Pancreas (tissue), 10 donors: Measurements from ENCODE around the gene CTDSPL. TPM values are rescaled to one million over a fixed set of nuclear protein-coding genes. Genes with fewer than 3 reads are reported as not detected.

Experiments used
- ATAC-seq, 4 donors: fragments of 200-7000 bp; cut with Tn5 transposase; one replicate each; pipeline versions ENCODE4 v1.8.0 to v1.9.1; 2020; ENCODE audit warnings: mild to moderate bottlenecking in 4 of 4, moderate library complexity in 4 of 4
- DNase-seq, 6 donors: peaks; one replicate each; pipeline ENCODE4 v3.0.0-alpha.2; 2020
- FAIRE-seq: peaks from 2 replicates; lab custom pipeline; 2012; peaks lifted over from hg19 to GRCh38; lab: Jason Lieb, UNC
- H3K27ac ChIP-seq, 4 donors: fragments of 200-600 bp; sonication (generic); 1 replicate in 3 of 4; 2 replicates in 1 of 4; pipeline versions ENCODE4 v1.5.0 to v1.8.0; 2020
- H3K27me3 ChIP-seq, 4 donors: fragments of 200-600 bp; one replicate each; pipeline ENCODE4 v1.8.0; 2021
- H3K36me3 ChIP-seq, 3 donors: fragments of 200-600 bp; sonication (generic) in 1 of 3; one replicate each; pipeline versions ENCODE4 v1.5.0 to v1.8.0; 2020 to 2021
- H3K4me1 ChIP-seq, 3 donors: fragments of 200-600 bp; one replicate each; pipeline ENCODE4 v1.8.0; 2021
- H3K4me3 ChIP-seq, 4 donors: fragments of 200-600 bp; sonication (generic) in 2 of 4; one replicate each; pipeline versions ENCODE4 v1.5.0 to v1.8.0; 2020 to 2021
- H3K9me3 ChIP-seq, 4 donors: fragments of 200-600 bp; one replicate each; pipeline ENCODE4 v1.8.0; 2021
- CTCF ChIP-seq, 4 donors: fragments of 200-600 bp; sonication (generic) in 3 of 4; IDR thresholded peaks; one replicate each; pipeline versions ENCODE4 v1.5.0 to v1.8.0; 2021; ENCODE audit warnings: antibody characterized with exemption in 4 of 4
- WGBS, 2 donors: extraction: QIAGEN DNeasy Blood & Tissue Kit; methylation state at CpG; one replicate each; pipeline ENCODE4 v1.1.7; 2013; 5-methylcytosine and 5-hydroxymethylcytosine counted together
- intact Hi-C, 3 donors: fragments of 100-400 bp; cut with DNase I; formaldehyde crosslinking; loops; one replicate each; pipeline versions ENCODE4 v1.11.1 to v1.14.2; 2022
- polyA plus RNA-seq, 2 donors: library from polyadenylated mRNA; stranded (reverse); fragments of 200-250 nt; gene quantifications; one replicate each; pipeline ENCODE4 v1.2.3, GENCODE V29; 2013
- total RNA-seq, 6 donors: library from RNA; stranded (reverse); fragmentation: NEBNext Ultra II Directional in 4 of 6; extraction: Animal tissue kit (Norgen Biotek cat#: 25700) in 4 of 6; gene quantifications; one replicate each; pipeline versions ENCODE4 v1.2.1 to v1.2.4, GENCODE V29; 2021 to 2023
- donor health status: healthy with polysubstance abuse.
- donor health status: DM: no; HTN: no; CAD: no; lungs with moderate emphysema.
- donor health status: DM: no; HTN: no; CAD: no.
- donor health status: control.
- donor health status: control.
- donor health status: Bipolar disorder and iron deficiency.
- donor health status: DM: yes; HTN: yes; CAD: no.
- donor health status: DM: no; HTN: no; CAD: no.
- donor health status: DM: no; HTN: no; CAD: no.
- donor health status: DM: yes; HTN: yes; CAD: no.

The CTDSPL gene
- total and polyA plus RNA-seq, 8 donors = 8.4 to 34.8 (median 15.4) TPM

DNA sequence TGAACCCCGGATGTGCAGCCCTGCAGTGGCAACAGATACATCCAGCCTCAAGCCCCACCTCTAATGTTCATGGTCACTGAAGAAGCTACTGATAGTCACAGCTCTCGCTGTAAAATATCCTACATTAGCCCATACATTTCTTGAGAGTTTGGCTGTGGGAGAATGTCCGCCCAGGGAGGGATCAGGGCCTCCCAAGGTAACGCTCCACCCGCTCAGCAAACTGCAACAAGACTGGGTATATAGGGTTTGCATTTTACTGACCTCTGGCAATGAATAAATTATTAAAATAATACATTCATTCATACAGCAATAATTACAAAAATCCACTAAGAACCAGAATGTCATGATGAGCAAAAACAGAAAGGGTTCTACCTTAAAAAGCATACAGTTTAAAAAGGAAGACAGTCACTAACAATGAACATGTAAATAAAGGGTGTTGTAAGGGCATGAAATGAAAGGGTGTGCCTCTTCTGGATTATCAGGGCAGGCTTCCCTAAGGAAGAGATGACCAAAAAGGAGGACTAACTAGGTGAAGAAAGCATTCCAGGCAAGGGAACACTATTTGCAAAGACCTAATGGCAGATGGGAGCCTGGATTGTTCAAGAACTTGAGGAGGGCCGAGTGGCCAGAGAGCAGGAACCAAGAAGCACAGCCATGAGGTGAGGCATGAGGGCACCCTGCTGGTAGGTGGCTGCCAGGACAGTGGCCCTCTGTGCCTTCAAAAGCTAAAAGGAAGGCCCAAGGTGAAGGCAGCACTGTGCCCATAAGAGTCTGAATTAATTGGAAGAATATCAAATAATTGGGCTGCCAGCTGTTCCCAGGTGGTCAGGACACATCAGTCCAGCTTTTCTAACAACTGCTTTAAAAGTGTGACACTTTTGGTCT lies 28.1 kb upstream of the CTDSPL start:
- no peak overlapping the region for H3K27ac ChIP-seq
- intact Hi-C loops = no loop called here
- H3K9me3 ChIP-seq = no peaks in the 10 kb centered on the region
- no peak for TF ChIP-seq CTCF (IDR thresholded peaks at IDR 0.05)
- DNase-seq (no peak), FAIRE-seq (no peak), ATAC-seq (peak in 1 of 4 donors; percentile 44)
- no peaks in the 10 kb centered on the region for H3K27me3 ChIP-seq
- H3K4me3 ChIP-seq = no peak overlapping the region
- WGBS, 2 donors = 85 to 95% methylated on average over 6 of the region's 6 CpGs
- no peaks in the 10 kb centered on the region for H3K36me3 ChIP-seq
- H3K4me1 ChIP-seq = no peaks in the 10 kb centered on the region

DNA sequence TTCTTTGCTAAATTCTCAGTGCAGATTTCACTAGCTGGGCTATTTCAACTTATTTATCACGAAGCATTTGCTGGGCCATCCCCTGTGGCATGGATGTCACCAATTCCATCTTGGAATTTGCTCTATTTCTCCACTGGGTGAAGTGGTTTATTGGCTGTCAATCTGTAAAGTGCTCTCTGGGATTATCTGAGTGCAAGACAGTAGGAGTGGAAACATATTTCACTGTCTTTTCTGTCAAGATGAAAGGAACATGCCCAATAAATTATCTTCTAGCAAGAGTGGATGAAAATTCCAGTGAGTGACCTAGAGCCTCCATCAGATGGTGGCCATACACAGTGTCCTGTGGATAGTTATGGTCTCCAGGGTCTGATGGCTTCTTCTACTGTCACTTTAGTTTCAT lies 25.1 kb upstream of the CTDSPL start:
- no peak for TF ChIP-seq CTCF (IDR thresholded peaks at IDR 0.05)
- no peaks in the 10 kb centered on the region for H3K9me3 ChIP-seq
- FAIRE-seq (no peak), ATAC-seq (no peak), DNase-seq (no peak)
- H3K4me3 ChIP-seq = no peak overlapping the region
- H3K27me3 ChIP-seq = no peaks in the 10 kb centered on the region
- intact Hi-C loops = no loop called here
- no peaks in the 10 kb centered on the region for H3K4me1 ChIP-seq
- 79 to 81% methylated on average over 1 of the region's 1 CpG for WGBS, 2 donors
- H3K36me3 ChIP-seq = no peaks in the 10 kb centered on the region
- H3K27ac ChIP-seq = no peak overlapping the region

DNA sequence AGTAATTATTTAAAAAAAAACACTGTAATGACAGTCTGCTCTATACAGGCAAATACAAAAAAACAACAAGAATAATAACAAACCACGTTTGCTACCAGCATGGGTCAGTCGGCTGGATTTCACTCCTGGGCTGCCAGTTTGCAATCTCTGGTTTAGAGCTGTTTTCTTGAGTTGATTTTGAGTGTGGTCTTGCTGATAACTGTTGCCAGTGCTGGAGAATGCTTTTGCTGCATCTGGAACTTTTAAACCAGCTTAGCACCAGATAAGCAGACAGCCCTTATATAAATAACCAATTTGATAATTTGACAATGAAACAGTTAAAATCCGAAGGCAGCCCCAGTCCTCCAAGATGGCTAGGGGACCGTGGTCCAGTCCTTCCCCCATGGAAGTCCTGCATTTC lies 14.0 kb upstream of the CTDSPL start:
- H3K27me3 ChIP-seq = no peaks in the 10 kb centered on the region
- DNase-seq (no peak), ATAC-seq (no peak), FAIRE-seq (no peak)
- H3K9me3 ChIP-seq = no peaks in the 10 kb centered on the region
- no peak overlapping the region for H3K27ac ChIP-seq
- no peak overlapping the region for H3K4me3 ChIP-seq
- no peaks in the 10 kb centered on the region for H3K4me1 ChIP-seq
- TF ChIP-seq CTCF (IDR thresholded peaks at IDR 0.05) = no peak
- intact Hi-C loops = no loop called here
- 54 to 65% methylated on average over 4 of the region's 4 CpGs for WGBS, 2 donors
- no peaks in the 10 kb centered on the region for H3K36me3 ChIP-seq

DNA sequence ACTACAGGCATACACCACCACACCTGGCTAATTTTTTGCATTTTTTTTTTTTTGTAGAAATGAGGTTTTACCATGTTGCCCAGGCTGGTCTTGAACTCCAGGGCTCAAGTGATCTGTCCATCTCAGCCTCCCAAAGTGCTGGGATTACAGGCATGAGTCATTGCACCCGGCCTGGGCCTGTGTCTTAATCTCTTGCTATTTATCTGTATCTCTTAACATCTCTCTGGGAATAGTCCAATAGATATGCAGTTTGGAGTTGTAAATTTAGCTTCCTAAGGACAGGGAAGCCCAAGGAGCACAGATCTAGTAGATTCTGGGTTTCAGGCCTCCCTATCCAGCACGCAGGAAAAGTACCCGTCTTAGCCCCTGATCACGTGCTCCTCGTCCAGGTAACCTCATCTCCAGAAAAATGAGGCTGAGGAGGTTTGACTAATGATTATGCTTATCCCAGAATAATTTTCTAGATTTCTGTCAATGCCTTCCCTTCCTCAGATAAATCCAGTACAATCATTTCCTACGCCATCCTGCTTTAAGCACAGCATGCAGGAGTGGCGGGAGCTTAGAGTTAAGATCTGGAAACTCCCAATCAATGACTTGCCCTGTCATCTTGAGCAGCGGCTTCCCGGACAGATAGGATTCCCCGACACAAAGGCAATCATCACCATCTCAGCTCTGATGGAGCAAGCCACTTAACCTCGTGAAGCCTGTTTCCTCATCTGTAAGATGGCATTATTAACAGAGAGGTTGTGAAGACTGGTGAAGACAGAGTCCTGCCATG lies 12.3 kb upstream of the CTDSPL start:
- FAIRE-seq (no peak), DNase-seq (no peak), ATAC-seq (no peak)
- Histone ChIP-seq H3K4me1 (no peaks in the 10 kb centered on the region), H3K27ac (no peak overlapping the region), H3K9me3 (no peaks in the 10 kb centered on the region), H3K4me3 (no peak overlapping the region), H3K27me3 (no peaks in the 10 kb centered on the region), H3K36me3 (no peaks in the 10 kb centered on the region)
- intact Hi-C loops = no loop called here
- 92% methylated on average over 11 of the region's 11 CpGs for WGBS, 2 donors
- TF ChIP-seq CTCF (IDR thresholded peaks at IDR 0.05) = no peak
